H1 (cell line): Measurements from ENCODE around the gene IQCK. TPM values are rescaled to one million over a fixed set of nuclear protein-coding genes. Genes with fewer than 3 reads are reported as not detected.
A peak's percentile ranks its signal among the peaks of the same experiment; 100 is the strongest.

Source experiments
- CTCF ChIA-PET: fragments of 300-600 bp; sonication (Branson Sonifier 250); formaldehyde crosslinking; loops from one replicate; lab custom pipeline; 2021; ENCODE audit not compliant: partially characterized antibody; lab: Charles Lee
- POLR2A ChIA-PET: fragments of 300-600 bp; sonication (Branson Sonifier 250); formaldehyde crosslinking; loops from one replicate; lab custom pipeline; 2021; ENCODE audit warnings: inconsistent platforms; ENCODE audit not compliant: partially characterized antibody; lab: Charles Lee
- DNase-seq, 2 experiments: peaks; one replicate each; pipeline versions ENCODE4 v3.0.0 to v3.0.0-alpha.2; 2010 to 2022; ENCODE audit warnings: low spot score in 2 of 2, low read depth in 1 of 2, mixed read lengths in 1 of 2
- FAIRE-seq: peaks from 2 replicates; lab custom pipeline; 2011; peaks lifted over from hg19 to GRCh38; lab: Jason Lieb, UNC
- H2AFZ ChIP-seq: 2 replicates; pipeline ENCODE4 v1.8.1; 2012; ENCODE audit warnings: low read length, inconsistent platforms
- H2AK5ac ChIP-seq: 2 replicates; pipeline ENCODE4 v1.6.1; 2013; ENCODE audit warnings: low read depth, low read length
- H2BK120ac ChIP-seq: replicated peaks from 2 replicates; pipeline ENCODE3; 2013; ENCODE audit warnings: low read depth, low read length, inconsistent platforms
- H2BK12ac ChIP-seq: 2 replicates; pipeline ENCODE4 v1.6.1; 2013; ENCODE audit warnings: low read depth, low read length
- H2BK15ac ChIP-seq: 2 replicates; pipeline ENCODE4 v1.6.1; 2013; ENCODE audit warnings: low read length
- H2BK20ac ChIP-seq: 2 replicates; pipeline ENCODE4 v1.6.1; 2013; ENCODE audit warnings: low read length
- H2BK5ac ChIP-seq: 2 replicates; pipeline ENCODE4 v1.6.1; 2013; ENCODE audit warnings: low read depth, low read length
- H3K14ac ChIP-seq: 2 replicates; pipeline ENCODE4 v1.6.1; 2013; ENCODE audit warnings: inconsistent platforms; ENCODE audit not compliant: insufficient read length
- H3K18ac ChIP-seq: 2 replicates; pipeline ENCODE4 v1.6.1; 2013; ENCODE audit warnings: low read length; ENCODE audit errors: extremely low read depth
- H3K23ac ChIP-seq: 2 replicates; pipeline ENCODE4 v1.6.1; 2013; ENCODE audit warnings: inconsistent platforms; ENCODE audit not compliant: insufficient read length
- H3K23me2 ChIP-seq: 2 replicates; pipeline ENCODE4 v1.6.1; 2013; ENCODE audit warnings: low read depth, low read length
- H3K27ac ChIP-seq: 2 replicates; pipeline ENCODE4 v1.6.1; 2011; ENCODE audit warnings: low read depth, low read length, inconsistent platforms
- H3K27me3 ChIP-seq, 4 experiments: replicated peaks in 1 of 4; 1 replicate in 1 of 4; 2 replicates in 3 of 4; pipeline versions ENCODE4 v1.6.1 to v1.8.1; 2011 to 2013; ENCODE audit warnings: low read length in 3 of 4, mild to moderate bottlenecking in 3 of 4, inconsistent platforms in 2 of 4, mixed read lengths in 2 of 4, moderate library complexity in 1 of 4; ENCODE audit not compliant: control insufficient read depth in 3 of 4, insufficient read depth in 3 of 4; ENCODE audit errors: extremely low read depth in 1 of 4
- H3K36me3 ChIP-seq, 4 experiments: 2 replicates each; pipeline versions ENCODE4 v1.6.1 to v1.8.1; 2011 to 2013; ENCODE audit warnings: mild to moderate bottlenecking in 4 of 4, low read length in 3 of 4, moderate library complexity in 2 of 4, control low read depth in 1 of 4, inconsistent platforms in 1 of 4; ENCODE audit not compliant: insufficient read depth in 4 of 4, control insufficient read depth in 2 of 4
- H3K4ac ChIP-seq: replicated peaks from 2 replicates; pipeline ENCODE3; 2013; ENCODE audit warnings: low read length, low read depth, mixed read lengths, inconsistent platforms; ENCODE audit not compliant: insufficient read length
- H3K4me1 ChIP-seq, 4 experiments: replicated peaks in 1 of 4; 1 replicate in 1 of 4; 2 replicates in 3 of 4; pipeline versions ENCODE4 v1.6.1 to v1.8.1; 2011 to 2013; ENCODE audit warnings: low read length in 3 of 4, inconsistent platforms in 2 of 4, mixed read lengths in 1 of 4; ENCODE audit not compliant: insufficient read depth in 4 of 4, control insufficient read depth in 3 of 4
- H3K4me2 ChIP-seq, 2 experiments: 2 replicates each; pipeline versions ENCODE4 v1.6.1 to v1.8.1; 2011 to 2013; ENCODE audit warnings: low read depth in 2 of 2, low read length in 2 of 2, control low read depth in 1 of 2, inconsistent platforms in 1 of 2, mild to moderate bottlenecking in 1 of 2; ENCODE audit not compliant: insufficient read depth in 1 of 2
- H3K4me3 ChIP-seq, 4 experiments: fragments of 200-600, 300-600 bp in 1 of 4; sonication (generic), shearing (Covaris generic), sonication (Bioruptor Twin) in 1 of 4; 2 replicates each; pipeline versions ENCODE4 v1.5.1 to v1.8.1; 2011 to 2016; ENCODE audit warnings: low read length in 4 of 4, low read depth in 3 of 4, control low read depth in 2 of 4, inconsistent platforms in 2 of 4, mild to moderate bottlenecking in 2 of 4, mixed read lengths in 1 of 4, moderate library complexity in 1 of 4; ENCODE audit not compliant: insufficient read depth in 2 of 4; ENCODE audit errors: extremely low read depth in 1 of 4
- H3K56ac ChIP-seq: replicated peaks from 2 replicates; pipeline ENCODE3; 2013; ENCODE audit warnings: low read depth, mild to moderate bottlenecking, mixed read lengths, low read length, inconsistent platforms; ENCODE audit not compliant: insufficient read length
- H3K79me1 ChIP-seq: 2 replicates; pipeline ENCODE4 v1.6.1; 2013; ENCODE audit warnings: low read depth, low read length, control low read depth
- H3K79me2 ChIP-seq, 2 experiments: 2 replicates each; pipeline versions ENCODE4 v1.6.1 to v1.8.1; 2012 to 2013; ENCODE audit warnings: low read length in 2 of 2, mild to moderate bottlenecking in 2 of 2, inconsistent platforms in 1 of 2; ENCODE audit not compliant: insufficient read depth in 2 of 2, control insufficient read depth in 1 of 2
- H3K9ac ChIP-seq, 4 experiments: replicated peaks in 1 of 4; 1 replicate in 1 of 4; 2 replicates in 3 of 4; pipeline versions ENCODE4 v1.6.1 to v1.8.1; 2011 to 2013; ENCODE audit warnings: low read depth in 3 of 4, low read length in 3 of 4, control low read depth in 2 of 4, mild to moderate bottlenecking in 2 of 4, moderate library complexity in 2 of 4, inconsistent platforms in 1 of 4; ENCODE audit errors: extremely low read depth in 1 of 4
- H3K9me3 ChIP-seq, 2 experiments: 2 replicates each; pipeline versions ENCODE4 v1.6.1 to v1.8.1; 2012 to 2013; ENCODE audit warnings: mild to moderate bottlenecking in 2 of 2, moderate library complexity in 2 of 2, control low read depth in 1 of 2, inconsistent platforms in 1 of 2, low read depth in 1 of 2, low read length in 1 of 2, mixed read lengths in 1 of 2; ENCODE audit not compliant: insufficient read depth in 2 of 2
- H4K20me1 ChIP-seq, 2 experiments: replicated peaks in 1 of 2; 2 replicates each; pipeline versions ENCODE3 to v1.8.1; 2011 to 2013; ENCODE audit warnings: inconsistent platforms in 2 of 2, low read length in 2 of 2, mild to moderate bottlenecking in 1 of 2; ENCODE audit not compliant: insufficient read depth in 2 of 2, control insufficient read depth in 1 of 2
- H4K5ac ChIP-seq: 2 replicates; pipeline ENCODE4 v1.6.1; 2013; ENCODE audit warnings: low read length, low read depth, mixed read lengths, inconsistent platforms; ENCODE audit not compliant: insufficient read length
- H4K8ac ChIP-seq: 2 replicates; pipeline ENCODE4 v1.8.0; 2013; ENCODE audit warnings: mild to moderate bottlenecking, moderate library complexity, low read length, inconsistent platforms; ENCODE audit not compliant: insufficient read depth; ENCODE audit errors: extremely low read depth
- H4K91ac ChIP-seq: replicated peaks from 2 replicates; pipeline ENCODE3; 2013; ENCODE audit warnings: low read length, mixed read lengths, inconsistent platforms; ENCODE audit not compliant: insufficient read length
- ASH2L ChIP-seq: fragments of 200-600, 300-600 bp; sonication (generic); IDR thresholded peaks from one replicate; pipeline ENCODE4 v1.7.1; 2017; ENCODE audit warnings: low read length
- CBX8 ChIP-seq: fragments of 300-800, 300-1000 bp; sonication (generic); IDR thresholded peaks from 2 replicates; pipeline ENCODE4 v1.7.1; 2016; ENCODE audit warnings: low read depth, low read length, borderline replicate concordance
- CREB1 ChIP-seq: IDR thresholded peaks from 2 replicates; pipeline ENCODE4 v1.6.1; 2012; ENCODE audit warnings: inconsistent platforms
- GABPA ChIP-seq: IDR thresholded peaks from 2 replicates; pipeline ENCODE4 v1.6.1; 2011; ENCODE audit warnings: mild to moderate bottlenecking, low read length, moderate library complexity, borderline replicate concordance; ENCODE audit not compliant: insufficient read depth
- HDAC2 ChIP-seq, 2 experiments: fragments of 300-600 bp in 1 of 2; sonication (generic) in 1 of 2; IDR thresholded peaks; 2 replicates each; pipeline ENCODE4 v1.6.1; 2011 to 2012; ENCODE audit warnings: low read depth in 2 of 2, low read length in 2 of 2, mild to moderate bottlenecking in 2 of 2, moderate library complexity in 2 of 2, borderline replicate concordance in 1 of 2, inconsistent platforms in 1 of 2
- JUN ChIP-seq: IDR thresholded peaks from 2 replicates; pipeline ENCODE4 v1.6.1; 2011; ENCODE audit warnings: low read depth, mild to moderate bottlenecking, improper control_type of control experiment, low read length
- JUND ChIP-seq: IDR thresholded peaks from 2 replicates; pipeline ENCODE4 v1.6.1; 2011; ENCODE audit warnings: mild to moderate bottlenecking, improper control_type of control experiment, low read length
- MAFK ChIP-seq: IDR thresholded peaks from 2 replicates; pipeline ENCODE4 v1.6.1; 2012; ENCODE audit warnings: low read depth, mild to moderate bottlenecking, improper control_type of control experiment, low read length
- MAX ChIP-seq: IDR thresholded peaks from 2 replicates; pipeline ENCODE4 v1.6.1; 2012; ENCODE audit warnings: inconsistent platforms
- NRF1 ChIP-seq: IDR thresholded peaks from 2 replicates; pipeline ENCODE4 v1.6.1; 2011; ENCODE audit warnings: mild to moderate bottlenecking, low read depth, low read length, improper control_type of control experiment
- RBBP5 ChIP-seq: IDR thresholded peaks from 2 replicates; pipeline ENCODE4 v1.7.1; 2012; ENCODE audit warnings: low read depth, mild to moderate bottlenecking, inconsistent platforms, low read length, moderate library complexity, borderline replicate concordance
- SUZ12 ChIP-seq: fragments of 200-600 bp; sonication (generic); IDR thresholded peaks from 2 replicates; pipeline ENCODE4 v1.6.1; 2012; ENCODE audit warnings: mild to moderate bottlenecking, inconsistent platforms, low read length, moderate library complexity, mixed read lengths
- TAF1 ChIP-seq: IDR thresholded peaks from 2 replicates; pipeline ENCODE4 v1.6.1; 2011; ENCODE audit warnings: mild to moderate bottlenecking, low read depth, low read length
- WGBS, 2 experiments: shearing (Covaris generic) in 1 of 2; methylation state at CpG; one replicate each; pipeline versions ENCODE4 v1.1.6 to v1.1.7; 2013 to 2015; ENCODE audit warnings: low lambda C conversion rate in 2 of 2, mixed read lengths in 2 of 2, inconsistent platforms in 1 of 2, low coverage in 1 of 2, missing lambda C conversion rate in 1 of 2; ENCODE audit not compliant: insufficient replicate concordance in 2 of 2, insufficient coverage in 1 of 2, insufficient read length in 1 of 2; ENCODE audit errors: extremely low coverage in 1 of 2, missing lambda C conversion rate in 1 of 2; 5-methylcytosine and 5-hydroxymethylcytosine counted together
- polyA plus RNA-seq, 7 experiments: library from polyadenylated mRNA; depleted of rRNA in 3 of 7; stranded (reverse) in 5 of 7; unstranded in 2 of 7; fragments of >200 nt in 5 of 7; fragments of 200-250 nt in 2 of 7; gene quantifications; 1 replicate in 5 of 7; 2 replicates in 1 of 7; 4 replicates in 1 of 7; pipeline versions ENCODE4 v1.2.1 to v1.2.3, GENCODE V29; 2011 to 2013; ENCODE audit warnings: missing spikeins in 2 of 7, mixed read lengths in 2 of 7
- total RNA-seq: library from RNA; stranded (reverse); fragmentation: NEBNext Ultra II Directional; extraction: Animal tissue kit (Norgen Biotek cat#: 25700); gene quantifications from 2 replicates; pipeline ENCODE4 v1.2.1, GENCODE V29; 2021

The IQCK gene
- total and polyA plus RNA-seq, 2 of the 8 experiments (the other 6 are each of a cell fraction or from before 2014, with no cell fraction given) = 6.2 to 9.3 TPM

- CTCF ChIA-PET = no interaction called here
- no peak for TF ChIP-seq SUZ12
- TF ChIP-seq TAF1 = no peak
- TF ChIP-seq ASH2L = no peak
- no peak for TF ChIP-seq JUN
- no peak for TF ChIP-seq NRF1
- no peak for TF ChIP-seq MAFK
- TF ChIP-seq CBX8 = no peak
- TF ChIP-seq HDAC2 (IDR thresholded peaks at IDR 0.05; ENCODE audit: borderline replicate concordance in 1 of 2, low read depth in 2 of 2, low read length in 2 of 2) = no peak
- no peak for TF ChIP-seq RBBP5
- TF ChIP-seq GABPA = no peak
- no peak for TF ChIP-seq JUND
- no peak for TF ChIP-seq CREB1
- no peak for TF ChIP-seq MAX
Observed at GRCh38 chr16:19757762-19758595, 39.9 kb downstream of the IQCK start.

More at GRCh38 chr16:19757762-19758595, 39.9 kb downstream of the IQCK start:
- no peak overlapping the region for H3K4me3 ChIP-seq
- H3K27me3 ChIP-seq = no peaks in the 10 kb centered on the region
- no peak overlapping the region for H2BK12ac ChIP-seq
- no peak overlapping the region for H3K14ac ChIP-seq
- peak overlapping the region; percentile 32 for H3K4ac ChIP-seq
- no peak overlapping the region for H3K9ac ChIP-seq
- no peak overlapping the region for H4K8ac ChIP-seq
- no peak overlapping the region for H2AFZ ChIP-seq
- H3K79me2 ChIP-seq = no peaks in the 10 kb centered on the region
- DNase-seq (no peak), FAIRE-seq (no peak)
- H3K18ac ChIP-seq = no peak overlapping the region
- no peaks in the 10 kb centered on the region for H3K9me3 ChIP-seq
- H3K79me1 ChIP-seq = no peaks in the 10 kb centered on the region
- H3K36me3 ChIP-seq = no peaks in the 10 kb centered on the region
- H2AK5ac ChIP-seq = no peak overlapping the region
- H2BK15ac ChIP-seq = no peak overlapping the region
- no peak overlapping the region for H2BK120ac ChIP-seq
- H4K20me1 ChIP-seq = no peaks in the 10 kb centered on the region
- H2BK20ac ChIP-seq = no peak overlapping the region
- H4K91ac ChIP-seq = no peak overlapping the region
- H3K4me2 ChIP-seq = no peak overlapping the region
- no peaks in the 10 kb centered on the region for H3K4me1 ChIP-seq
- H3K23ac ChIP-seq = no peak overlapping the region
- POLR2A ChIA-PET = interaction anchor here (0.6 kb wide), 1 partner anchor 95 kb away, joined by 4 read pairs; no protein-coding TSS in a partner anchor
- H3K23me2 ChIP-seq = no peaks in the 10 kb centered on the region
- 88 to 95% methylated on average over 2 to 8 of the region's 8 CpGs for WGBS, 2 experiments
- no peak overlapping the region for H4K5ac ChIP-seq
- H3K56ac ChIP-seq = no peak overlapping the region
- H2BK5ac ChIP-seq = no peak overlapping the region
- no peak overlapping the region for H3K27ac ChIP-seq
